ENCODE results near the gene TSGA10IP. TPM values are rescaled to one million over a fixed set of nuclear protein-coding genes. Genes with fewer than 3 reads are reported as not detected.

The TSGA10IP gene
- total RNA-seq, 2 donors from 2014 or later: 0.97 to 5.6 TPM

DNA sequence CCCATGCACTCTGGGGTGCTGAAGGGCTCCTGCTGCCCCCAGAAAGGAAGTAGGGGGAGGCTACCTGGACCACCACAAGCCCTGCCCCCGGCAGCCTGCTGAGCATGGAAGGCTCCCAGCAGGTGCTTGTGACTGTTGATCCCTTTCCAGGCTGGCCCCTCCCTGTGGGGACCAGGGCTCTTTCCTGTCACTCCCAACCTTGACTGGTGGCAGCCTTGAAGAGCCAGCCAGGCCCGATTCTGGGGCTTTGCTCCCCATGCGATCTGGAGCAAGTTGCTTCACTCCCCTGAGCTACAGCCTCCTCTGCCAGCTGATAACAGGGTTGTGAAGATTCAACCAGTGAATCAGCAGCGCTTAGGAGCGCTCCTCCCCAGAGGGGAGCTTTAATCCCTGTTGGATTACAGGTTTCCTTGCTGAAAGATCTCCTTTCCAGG is 61.9 kb downstream of the TSGA10IP start:
- no peaks in the 10 kb centered on the region for H3K9me3 ChIP-seq (ENCODE audit: control insufficient read depth, low read length)
- TF ChIP-seq, protein P1, sequence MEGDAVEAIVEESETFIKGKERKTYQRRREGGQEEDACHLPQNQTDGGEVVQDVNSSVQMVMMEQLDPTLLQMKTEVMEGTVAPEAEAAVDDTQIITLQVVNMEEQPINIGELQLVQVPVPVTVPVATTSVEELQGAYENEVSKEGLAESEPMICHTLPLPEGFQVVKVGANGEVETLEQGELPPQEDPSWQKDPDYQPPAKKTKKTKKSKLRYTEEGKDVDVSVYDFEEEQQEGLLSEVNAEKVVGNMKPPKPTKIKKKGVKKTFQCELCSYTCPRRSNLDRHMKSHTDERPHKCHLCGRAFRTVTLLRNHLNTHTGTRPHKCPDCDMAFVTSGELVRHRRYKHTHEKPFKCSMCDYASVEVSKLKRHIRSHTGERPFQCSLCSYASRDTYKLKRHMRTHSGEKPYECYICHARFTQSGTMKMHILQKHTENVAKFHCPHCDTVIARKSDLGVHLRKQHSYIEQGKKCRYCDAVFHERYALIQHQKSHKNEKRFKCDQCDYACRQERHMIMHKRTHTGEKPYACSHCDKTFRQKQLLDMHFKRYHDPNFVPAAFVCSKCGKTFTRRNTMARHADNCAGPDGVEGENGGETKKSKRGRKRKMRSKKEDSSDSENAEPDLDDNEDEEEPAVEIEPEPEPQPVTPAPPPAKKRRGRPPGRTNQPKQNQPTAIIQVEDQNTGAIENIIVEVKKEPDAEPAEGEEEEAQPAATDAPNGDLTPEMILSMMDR (conservative IDR thresholded peaks at IDR 0.05): no peak
- Mint-ChIP-seq H3K4me1 (peaks cover 48% of the 10 kb centered on the region), H3K36me3 (ENCODE audit: low read depth) (peaks cover 19% of the 10 kb centered on the region), H3K4me3 (peak overlapping the region; percentile 12), H3K9me3 (no peaks in the 10 kb centered on the region), H3K27me3 (ENCODE audit: insufficient read depth) (peaks cover 8% of the 10 kb centered on the region), H3K27ac (peak overlapping the region; percentile 95)
- DNase-seq: peak; percentile 83
- no peak overlapping the region for H3K27ac ChIP-seq (ENCODE audit: low read depth, low read length)
- H3K4me3 ChIP-seq (ENCODE audit: low read length): peak overlapping the region; percentile 12
- peaks cover 27% of the 10 kb centered on the region for H3K4me1 ChIP-seq (ENCODE audit: control insufficient read depth, insufficient read depth, low read length)
- no peaks in the 10 kb centered on the region for H3K27me3 ChIP-seq (ENCODE audit: control insufficient read depth, insufficient read depth, low read length, poor library complexity, severe bottlenecking)
- H3K36me3 ChIP-seq (ENCODE audit: control insufficient read depth, insufficient read depth, low read length): peaks cover 22% of the 10 kb centered on the region
- WGBS, 2 experiments (ENCODE audit: insufficient coverage in 1 of 2, insufficient read length in 1 of 2): 37 to 55% methylated on average over 4 to 5 of the region's 5 CpGs
- H3K9ac ChIP-seq (ENCODE audit: extremely low read depth, low read length, poor library complexity, severe bottlenecking): peak overlapping the region; percentile 44

DNA sequence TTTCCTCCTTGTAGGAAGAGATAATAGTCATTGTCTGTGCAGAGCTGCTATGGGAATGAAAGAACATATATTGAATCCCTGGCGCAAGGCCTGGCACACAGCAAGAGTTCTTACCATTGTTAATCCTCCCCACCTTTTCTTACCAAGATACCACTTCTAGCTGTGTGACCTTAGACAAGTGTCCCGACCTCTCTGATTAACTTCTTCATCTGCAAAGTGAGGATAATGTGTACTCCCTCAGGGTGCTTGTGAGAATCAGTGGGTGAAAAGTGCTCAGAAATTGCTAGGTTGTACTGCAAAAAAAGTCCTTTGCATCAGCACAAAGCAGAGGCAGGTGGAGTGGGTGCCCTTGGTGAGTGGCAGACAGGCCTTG is 62.8 kb downstream of the TSGA10IP start:
- H3K27me3 ChIP-seq (ENCODE audit: control insufficient read depth, insufficient read depth, low read length, poor library complexity, severe bottlenecking): no peaks in the 10 kb centered on the region
- H3K9me3 ChIP-seq (ENCODE audit: control insufficient read depth, low read length): no peaks in the 10 kb centered on the region
- no peak for DNase-seq
- H3K36me3 Mint-ChIP-seq (ENCODE audit: low read depth): peaks cover 19% of the 10 kb centered on the region
- TF ChIP-seq, protein P1 (conservative IDR thresholded peaks at IDR 0.05): no peak
- H3K36me3 ChIP-seq (ENCODE audit: control insufficient read depth, insufficient read depth, low read length): peaks cover 22% of the 10 kb centered on the region
- H3K4me1 ChIP-seq (ENCODE audit: control insufficient read depth, insufficient read depth, low read length): peaks cover 30% of the 10 kb centered on the region
- no peak overlapping the region for H3K9ac ChIP-seq (ENCODE audit: extremely low read depth, low read length, poor library complexity, severe bottlenecking)
- no peaks in the 10 kb centered on the region for H3K9me3 Mint-ChIP-seq
- peaks cover 8% of the 10 kb centered on the region for H3K27me3 Mint-ChIP-seq (ENCODE audit: insufficient read depth)
- no peak overlapping the region for H3K27ac ChIP-seq (ENCODE audit: low read depth, low read length)
- WGBS, 2 experiments (ENCODE audit: insufficient coverage in 1 of 2, insufficient read length in 1 of 2): 82 to 97% methylated on average over 2 of the region's 2 CpGs
- no peak overlapping the region for H3K4me3 ChIP-seq (ENCODE audit: low read length)
- no peak overlapping the region for H3K4me3 Mint-ChIP-seq
- H3K4me1 Mint-ChIP-seq: peaks cover 45% of the 10 kb centered on the region
- peak overlapping the region; percentile 32 for H3K27ac Mint-ChIP-seq

DNA sequence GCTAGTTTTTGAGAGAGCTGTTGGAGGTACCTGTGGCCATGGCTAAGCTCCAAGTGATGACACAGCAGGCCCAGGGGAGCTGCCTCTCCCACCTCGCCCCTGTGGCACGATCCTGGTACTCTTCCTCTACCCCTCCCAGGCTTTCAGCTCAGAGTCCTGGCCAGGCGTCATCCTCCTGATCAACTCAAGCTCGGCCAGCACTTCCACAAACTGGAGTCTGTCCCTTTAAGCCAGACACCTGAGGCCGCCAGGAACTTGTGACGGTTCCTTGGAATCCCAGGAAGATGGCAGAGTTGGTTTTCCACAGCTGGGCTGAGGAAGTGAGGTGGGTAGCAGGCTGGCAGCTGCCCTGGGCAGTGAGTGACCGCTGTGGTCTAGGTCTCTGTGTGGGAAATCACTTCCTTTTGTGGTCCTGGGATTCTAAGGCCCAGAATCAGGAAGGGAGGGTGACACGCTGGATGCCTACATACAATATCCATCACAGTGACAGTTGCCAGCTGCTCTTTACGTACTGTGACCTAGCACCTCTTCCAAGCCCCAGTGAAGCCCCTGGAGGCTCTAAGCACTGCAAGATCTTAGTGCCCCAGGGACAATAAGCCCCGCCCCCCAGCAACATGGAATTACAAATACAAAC is 63.3 kb downstream of the TSGA10IP start:
- no peaks in the 10 kb centered on the region for H3K9me3 Mint-ChIP-seq
- peaks cover 22% of the 10 kb centered on the region for H3K36me3 ChIP-seq (ENCODE audit: control insufficient read depth, insufficient read depth, low read length)
- peak; percentile 69 for DNase-seq
- TF ChIP-seq, protein P1 (conservative IDR thresholded peaks at IDR 0.05): no peak
- H3K4me3 ChIP-seq (ENCODE audit: low read length): no peak overlapping the region
- peaks cover 32% of the 10 kb centered on the region for H3K4me1 ChIP-seq (ENCODE audit: control insufficient read depth, insufficient read depth, low read length)
- peak overlapping the region; percentile 32 for H3K27ac Mint-ChIP-seq
- H3K9me3 ChIP-seq (ENCODE audit: control insufficient read depth, low read length): no peaks in the 10 kb centered on the region
- H3K4me3 Mint-ChIP-seq: no peak overlapping the region
- no peaks in the 10 kb centered on the region for H3K27me3 ChIP-seq (ENCODE audit: control insufficient read depth, insufficient read depth, low read length, poor library complexity, severe bottlenecking)
- H3K36me3 Mint-ChIP-seq (ENCODE audit: low read depth): peaks cover 19% of the 10 kb centered on the region
- H3K9ac ChIP-seq (ENCODE audit: extremely low read depth, low read length, poor library complexity, severe bottlenecking): no peak overlapping the region
- no peak overlapping the region for H3K27ac ChIP-seq (ENCODE audit: low read depth, low read length)
- H3K4me1 Mint-ChIP-seq: peaks cover 45% of the 10 kb centered on the region
- H3K27me3 Mint-ChIP-seq (ENCODE audit: insufficient read depth): peaks cover 8% of the 10 kb centered on the region
- 73 to 83% methylated on average over 4 to 10 of the region's 10 CpGs for WGBS, 2 experiments (ENCODE audit: insufficient coverage in 1 of 2, insufficient read length in 1 of 2)

Other genes with a start within 250 kb of the TSGA10IP start
- gene KAT5, start 233.2 kb upstream of the TSGA10IP start, total RNA-seq: 10 to 100 TPM; 48.5 to 48.8 TPM
- gene RNASEH2C, start 224.7 kb upstream of the TSGA10IP start, total RNA-seq: 10 to 100 TPM; 41.6 to 47.9 TPM
- gene AP5B1, start 164.5 kb upstream of the TSGA10IP start, total RNA-seq: 10 to 100 TPM; 17.8 to 29.9 TPM
- gene OVOL1, start 158.4 kb upstream of the TSGA10IP start, total RNA-seq: 1 to 10 TPM; 3.4 to 5.5 TPM
- gene SNX32, start 111.5 kb upstream of the TSGA10IP start, total RNA-seq: 1 to 10 TPM; 1.5 to 4.3 TPM
- gene CFL1, start 87.3 kb upstream of the TSGA10IP start, total RNA-seq: 1,000 to 10,000 TPM; 1,218 to 1,284 TPM
- gene MUS81, start 85.0 kb upstream of the TSGA10IP start, total RNA-seq: 10 to 100 TPM; 51.0 to 64.5 TPM
- 10 to 100 TPM; 84.5 to 99.6 TPM for gene EFEMP2, start 72.7 kb upstream of the TSGA10IP start, total RNA-seq
- gene CTSW, start 65.6 kb upstream of the TSGA10IP start, total RNA-seq: not detected
- 10 to 100 TPM; 81.0 to 92.0 TPM for gene FIBP, start 57.0 kb upstream of the TSGA10IP start, total RNA-seq
- gene CCDC85B, start 54.8 kb upstream of the TSGA10IP start, total RNA-seq: 10 to 100 TPM; 18.2 to 23.9 TPM
- gene FOSL1, start 45.1 kb upstream of the TSGA10IP start, total RNA-seq: 1 to 10 TPM in 1 of 2 donors, not detected in 1; 1.8 TPM
- 10 to 100 TPM; 26.0 to 29.1 TPM for gene C11orf68, start 26.4 kb upstream of the TSGA10IP start, total RNA-seq
- 100 to 1,000 TPM in 1 of 2 donors, 10 to 100 TPM in 1; 83.8 to 103 TPM for gene DRAP1, start 26.1 kb upstream of the TSGA10IP start, total RNA-seq
- 10 to 100 TPM; 50.6 to 52.0 TPM for gene SART1, start 16.3 kb downstream of the TSGA10IP start, total RNA-seq
- 10 to 100 TPM; 37.4 to 40.1 TPM for gene EIF1AD, start 56.7 kb downstream of the TSGA10IP start, total RNA-seq
- 100 to 1,000 TPM; 348 to 409 TPM for gene BANF1, start 57.0 kb downstream of the TSGA10IP start, total RNA-seq
- 1 to 10 TPM; 2.1 to 4.2 TPM for gene CST6, start 66.5 kb downstream of the TSGA10IP start, total RNA-seq
- gene CATSPER1, start 81.0 kb downstream of the TSGA10IP start, total RNA-seq: not detected
- gene GAL3ST3, start 103.7 kb downstream of the TSGA10IP start, total RNA-seq: 10 to 100 TPM in 1 of 2 donors, 1 to 10 TPM in 1; 7.4 to 11.2 TPM
- gene SF3B2, start 106.9 kb downstream of the TSGA10IP start, total RNA-seq: 100 to 1,000 TPM; 209 to 254 TPM
- 10 to 100 TPM; 67.0 to 67.1 TPM for gene PACS1, start 124.8 kb downstream of the TSGA10IP start, total RNA-seq